Measurements from ENCODE around the gene LAGE3. TPM values are rescaled to one million over a fixed set of nuclear protein-coding genes. Genes with fewer than 3 reads are reported as not detected.

Gene LAGE3
- total and polyA plus RNA-seq, 10 of the 15 experiments (the other 5 are each of a cell fraction or from before 2014, with no cell fraction given): 5.3 to 63.7 (median 19.7) TPM

GRCh38 chrX:154462396-154462795 lies 16.7 kb downstream of the LAGE3 start:
- Histone ChIP-seq H3K9ac (ENCODE audit: control insufficient read depth, insufficient read depth, low read length) (no peak overlapping the region), H3K4me1 (ENCODE audit: control insufficient read depth, insufficient read depth, low read length) (no peaks in the 10 kb centered on the region), H3K27me3 (replicated peaks in 1 of 2; ENCODE audit: control insufficient read depth in 2 of 2, insufficient read depth in 2 of 2, low read length in 1 of 2) (no peaks in the 10 kb centered on the region), H2AFZ (ENCODE audit: control insufficient read depth, low read depth, low read length) (no peak overlapping the region), H3K79me2 (ENCODE audit: control insufficient read depth, insufficient read depth, low read length) (peaks cover 9% of the 10 kb centered on the region), H3K36me3 (ENCODE audit: control insufficient read depth in 2 of 2, insufficient read depth in 2 of 2, low read length in 1 of 2) (peaks cover 0 to 2% of the 10 kb centered on the region in 2 experiments; a peak in 2 of 4 replicates), H4K20me1 (ENCODE audit: control insufficient read depth, insufficient read depth) (no peaks in the 10 kb centered on the region), H3K4me2 (ENCODE audit: control insufficient read depth, insufficient read depth) (no peak overlapping the region), H3K4me3 (no peak overlapping the region), H3K9me3 (replicated peaks; ENCODE audit: control insufficient read depth, insufficient read depth, low read length) (no peaks in the 10 kb centered on the region; the same call in 2 of the 3 replicates), H3K27ac (ENCODE audit: control insufficient read depth, insufficient read depth) (no peak overlapping the region)
- intact Hi-C loops (cut with micrococcal nuclease; ENCODE audit: unreplicated experiment): no loop called here
- in situ Hi-C loops (cut with MboI): no loop called here
- ChIA-PET POLR2A (no interaction called here), RAD21 (ENCODE audit: unreplicated experiment) (no interaction called here), SMC1A (ENCODE audit: uncharacterized antibody, unreplicated experiment) (no interaction called here), CTCF (interaction anchor here (0.6 kb wide), 1 partner anchor 14 kb away, joined by 3 read pairs; no protein-coding TSS in a partner anchor)
- FAIRE-seq: no peak
- no TSS peak for BruUV-seq (replicated peaks)
- no peak for TF ChIP-seq FOS (IDR thresholded peaks at IDR 0.05; ENCODE audit: borderline replicate concordance, extremely low read depth, insufficient read length)
- TF ChIP-seq FOXK2 (IDR thresholded peaks at IDR 0.05): no peak
- TF ChIP-seq PBX3 (IDR thresholded peaks at IDR 0.05; ENCODE audit: insufficient replicate concordance, low read depth, low read length): no peak
- TF ChIP-seq NFXL1 (IDR thresholded peaks at IDR 0.05; ENCODE audit: borderline replicate concordance): no peak
- no peak for TF ChIP-seq RELB (IDR thresholded peaks at IDR 0.05; ENCODE audit: low read depth)
- TF ChIP-seq CEBPB (IDR thresholded peaks at IDR 0.05; ENCODE audit: borderline replicate concordance in 1 of 2, low read depth in 2 of 2, low read length in 2 of 2): no peak
- TF ChIP-seq POLR2A (IDR thresholded peaks at IDR 0.05; ENCODE audit: low read depth, low read length): no peak
- TF ChIP-seq BACH1 (IDR thresholded peaks at IDR 0.05; ENCODE audit: borderline replicate concordance): no peak
- WGBS (ENCODE audit: insufficient coverage, insufficient replicate concordance, low lambda C conversion rate, missing lambda C conversion rate): 55% methylated on average over 8 of the region's 8 CpGs
- no peak for ATAC-seq
- DNase-seq (ENCODE audit: low read depth, low spot score): no peak

Measured in GM12878 (cell line).